ENCODE measurements around the gene RBFOX1.

RBFOX1 gene

GRCh38 chr16:7624871-7625766 is 292.5 kb downstream of the RBFOX1 start:
- DNase-seq: no peak

GRCh38 chr16:7628981-7629380 is 296.3 kb downstream of the RBFOX1 start:
- DNase-seq: no peak

GRCh38 chr16:7629571-7629970 is 296.9 kb downstream of the RBFOX1 start:
- no peak for DNase-seq

GRCh38 chr16:7637446-7637845 is 304.8 kb downstream of the RBFOX1 start:
- DNase-seq: no peak

GRCh38 chr16:7638306-7638705 is 305.7 kb downstream of the RBFOX1 start:
- no peak for DNase-seq

GRCh38 chr16:7640334-7640733 is 307.7 kb downstream of the RBFOX1 start:
- DNase-seq: no peak

- no peak for DNase-seq
Measured at GRCh38 chr16:7644176-7644575, 311.5 kb downstream of the RBFOX1 start.

GRCh38 chr16:7644811-7645210 is 312.2 kb downstream of the RBFOX1 start:
- no peak for DNase-seq

GRCh38 chr16:7646821-7647500 is 314.3 kb downstream of the RBFOX1 start:
- no peak for DNase-seq

GRCh38 chr16:7650431-7650830 is 317.8 kb downstream of the RBFOX1 start:
- no peak for DNase-seq

GRCh38 chr16:7651803-7652570 is 319.3 kb downstream of the RBFOX1 start:
- DNase-seq: no peak

- DNase-seq: no peak
Measured at GRCh38 chr16:7653746-7654461, 321.3 kb downstream of the RBFOX1 start.

GRCh38 chr16:7675628-7676027 is 343.0 kb downstream of the RBFOX1 start:
- no peak for DNase-seq

GRCh38 chr16:7680296-7680695 is 347.7 kb downstream of the RBFOX1 start:
- no peak for DNase-seq

- no peak for DNase-seq
Measured at GRCh38 chr16:7688811-7689210, 356.2 kb downstream of the RBFOX1 start.

GRCh38 chr16:7689234-7689633 is 356.6 kb downstream of the RBFOX1 start:
- no peak for DNase-seq

- no peak for DNase-seq
Measured at GRCh38 chr16:7691533-7691932, 358.9 kb downstream of the RBFOX1 start.

- DNase-seq: no peak
Measured at GRCh38 chr16:7703672-7704071, 371.0 kb downstream of the RBFOX1 start.

- no peak for DNase-seq
Measured at GRCh38 chr16:7705885-7706284, 373.2 kb downstream of the RBFOX1 start.

GRCh38 chr16:7709186-7709585 is 376.5 kb downstream of the RBFOX1 start:
- DNase-seq: no peak

- DNase-seq: no peak
Measured at GRCh38 chr16:7713244-7713643, 380.6 kb downstream of the RBFOX1 start.

GRCh38 chr16:7714775-7715174 is 382.1 kb downstream of the RBFOX1 start:
- no peak for DNase-seq
